GM18508 (cell line): ENCODE data around the gene CAMK2G.
"Not testable (repeated sequence)": the region's sequence is repeated elsewhere in the genome, so short reads cannot be mapped to it uniquely, and the experiment has no call there.

Experiments used
- ATAC-seq: cut with Tn5 transposase; IDR thresholded peaks from one replicate; pipeline ENCODE4 v1.9.1; 2021; ENCODE audit warnings: moderate number of reproducible peaks; ENCODE audit not compliant: insufficient read depth, unreplicated experiment

The CAMK2G gene

DNA sequence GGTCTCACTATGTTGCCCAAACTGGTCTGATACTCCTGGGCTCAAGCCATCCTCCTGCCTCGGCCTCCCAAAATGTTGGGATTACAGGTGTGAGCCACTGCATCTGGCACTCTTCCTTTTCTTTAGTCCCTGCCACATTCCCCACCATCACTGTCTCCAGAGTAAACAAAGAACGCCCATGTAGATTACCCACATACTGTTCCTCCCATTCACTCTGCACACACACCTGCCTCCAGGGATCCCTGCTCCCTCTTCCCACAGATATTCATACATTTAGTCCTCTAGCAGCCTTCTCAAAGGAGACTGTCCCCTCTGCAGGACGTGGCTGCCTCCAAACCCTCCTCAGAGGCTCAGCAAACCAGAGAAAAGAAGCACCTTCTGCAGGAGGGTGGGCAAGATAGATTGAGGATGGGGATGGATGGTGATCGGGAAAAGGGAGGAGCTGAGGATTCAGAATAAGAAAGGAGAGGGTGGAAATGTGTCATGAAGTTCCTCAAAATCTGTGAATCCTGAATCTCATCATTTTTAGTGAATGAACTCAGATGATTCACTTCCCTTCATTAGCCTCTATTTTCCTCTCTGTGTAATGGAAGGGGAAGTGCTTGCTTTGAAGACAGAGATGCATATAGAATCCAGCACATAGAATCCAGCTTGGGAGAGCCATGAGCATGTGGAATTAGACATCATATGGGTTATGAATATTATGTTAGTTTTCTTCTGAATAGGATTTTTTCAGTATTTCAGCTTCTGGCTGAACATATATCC lies 31.1 kb upstream of the CAMK2G start:
- no peak for ATAC-seq

DNA sequence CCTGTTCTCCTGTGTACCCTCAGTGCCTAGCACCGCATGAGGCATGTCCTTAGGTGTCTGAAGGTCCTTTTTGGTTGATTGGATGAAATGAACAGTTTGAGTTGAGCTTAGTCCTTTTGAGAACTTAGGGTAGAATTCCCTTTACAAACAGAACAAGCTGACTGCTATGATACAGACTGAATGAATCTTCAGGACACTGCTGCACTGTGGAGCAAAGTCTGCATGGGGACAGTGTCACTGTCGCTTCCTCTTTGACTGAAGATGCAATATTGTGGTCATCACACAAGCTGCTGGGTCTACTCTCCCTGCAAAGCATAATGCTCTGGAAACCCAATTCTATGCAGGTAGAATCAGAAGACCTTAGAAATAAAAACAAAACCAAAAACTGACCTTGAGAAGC lies 28.0 kb upstream of the CAMK2G start:
- ATAC-seq, result no peak

GRCh38 chr10:73901261-73901660 lies 26.9 kb upstream of the CAMK2G start:
- ATAC-seq, result no peak

- no peak for ATAC-seq
These were observed 25.7 kb upstream of the CAMK2G start for GRCh38 chr10:73900064-73900463.

DNA sequence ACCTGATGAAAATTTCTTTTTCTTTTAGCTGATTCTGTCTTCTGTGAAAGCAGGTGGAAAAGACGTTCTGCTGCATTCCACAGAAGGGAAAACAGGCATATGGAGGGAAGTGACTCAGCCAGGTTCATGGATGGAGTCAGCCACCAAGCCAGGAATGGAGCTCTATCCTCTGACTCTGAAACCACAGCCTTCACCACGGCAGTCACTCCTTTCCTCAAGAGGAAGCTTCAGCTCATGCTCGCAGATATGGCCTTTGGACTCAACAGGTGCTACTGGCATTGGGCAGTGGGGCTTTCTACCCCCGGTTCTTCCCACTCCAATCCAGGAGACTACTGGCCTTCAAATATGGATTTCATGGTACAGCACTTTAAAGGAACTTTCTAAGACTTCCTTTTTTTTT lies 25.1 kb upstream of the CAMK2G start:
- no peak for ATAC-seq

DNA sequence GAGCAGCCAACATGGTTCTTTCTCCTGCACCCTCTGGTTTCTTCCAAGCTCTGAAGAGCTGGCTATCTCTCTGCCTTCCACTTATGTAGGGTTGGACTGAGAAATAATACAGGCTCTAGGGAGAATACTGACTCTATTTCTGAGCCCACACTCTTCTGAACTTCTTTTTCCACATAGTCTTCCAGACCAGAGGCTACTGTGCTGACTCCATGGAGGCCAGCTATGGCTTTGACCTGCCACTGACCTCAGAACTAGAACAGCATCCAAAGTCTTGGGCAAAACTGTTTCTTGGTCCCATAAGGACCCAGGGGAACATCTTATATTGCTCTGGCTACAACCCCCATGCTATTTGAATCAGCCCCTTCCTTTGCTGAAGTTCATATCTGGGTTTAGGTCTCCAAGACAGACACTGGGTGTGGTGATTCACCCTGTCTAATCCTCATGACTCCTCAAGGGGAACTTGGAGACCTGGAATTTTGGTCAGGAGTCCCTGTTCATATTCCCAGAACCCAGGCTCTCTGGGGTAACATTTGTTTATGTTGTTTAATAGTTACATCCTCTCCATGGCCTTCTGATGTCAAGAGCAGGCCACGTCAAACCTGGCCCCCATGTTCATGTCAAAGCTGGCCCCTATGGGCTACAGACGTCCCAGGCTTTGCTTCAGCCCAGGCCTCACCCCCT lies 24.5 kb upstream of the CAMK2G start:
- ATAC-seq, result no peak

GRCh38 chr10:73897693-73898092 lies 23.3 kb upstream of the CAMK2G start:
- no peak for ATAC-seq

GRCh38 chr10:73895381-73895780 lies 21.0 kb upstream of the CAMK2G start:
- not testable (repeated sequence) for ATAC-seq

- ATAC-seq, result no peak
These were observed 20.1 kb upstream of the CAMK2G start for GRCh38 chr10:73894245-73894971.

GRCh38 chr10:73893426-73893825 lies 19.1 kb upstream of the CAMK2G start:
- ATAC-seq, result no peak

- ATAC-seq, result no peak
These were observed 18.1 kb upstream of the CAMK2G start for GRCh38 chr10:73892310-73893030.

GRCh38 chr10:73891540-73891939 lies 17.2 kb upstream of the CAMK2G start:
- no peak for ATAC-seq

GRCh38 chr10:73890830-73891229 lies 16.5 kb upstream of the CAMK2G start:
- ATAC-seq, result not testable (repeated sequence)

DNA sequence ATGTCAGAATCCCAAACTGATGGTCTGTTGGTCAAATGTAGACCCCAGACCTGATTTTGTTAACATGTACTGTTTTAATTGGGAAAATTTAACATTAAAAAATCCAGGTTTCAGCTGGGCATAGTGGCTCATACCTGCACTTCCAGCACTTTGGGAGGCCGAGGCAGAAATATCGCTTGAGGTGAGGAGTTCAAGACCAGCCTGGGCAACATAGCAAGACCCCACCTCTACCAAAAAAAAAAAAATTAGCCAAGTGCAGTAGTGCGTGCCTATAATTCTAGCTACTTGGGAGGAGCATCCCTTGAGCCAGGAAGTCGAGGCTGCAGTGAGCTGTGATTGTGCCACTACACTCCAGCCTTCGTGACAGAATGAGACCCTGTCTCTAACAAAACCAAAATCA lies 15.9 kb upstream of the CAMK2G start:
- no peak for ATAC-seq

DNA sequence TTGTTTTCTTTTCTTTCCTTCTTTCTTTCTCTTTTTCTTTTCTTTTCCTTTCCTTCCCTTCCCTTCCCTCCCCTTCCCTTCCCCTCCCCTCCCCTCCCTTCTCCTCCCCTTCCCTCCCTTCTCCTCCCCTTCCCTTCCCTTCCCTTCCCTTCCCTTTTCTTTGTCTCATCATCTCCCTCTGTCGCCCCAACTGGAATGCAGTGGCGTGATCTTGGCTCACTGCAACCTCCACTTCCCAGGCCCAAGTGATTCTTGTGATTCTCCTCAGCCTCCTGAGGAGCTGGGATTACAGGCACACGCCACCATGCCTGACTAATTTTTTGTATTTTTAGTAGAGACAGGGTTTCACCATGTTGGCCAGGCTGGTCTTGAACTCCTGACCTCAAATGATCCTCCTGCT lies 15.1 kb upstream of the CAMK2G start:
- not testable (repeated sequence) for ATAC-seq

GRCh38 chr10:73889014-73889413 lies 14.7 kb upstream of the CAMK2G start:
- no peak for ATAC-seq

DNA sequence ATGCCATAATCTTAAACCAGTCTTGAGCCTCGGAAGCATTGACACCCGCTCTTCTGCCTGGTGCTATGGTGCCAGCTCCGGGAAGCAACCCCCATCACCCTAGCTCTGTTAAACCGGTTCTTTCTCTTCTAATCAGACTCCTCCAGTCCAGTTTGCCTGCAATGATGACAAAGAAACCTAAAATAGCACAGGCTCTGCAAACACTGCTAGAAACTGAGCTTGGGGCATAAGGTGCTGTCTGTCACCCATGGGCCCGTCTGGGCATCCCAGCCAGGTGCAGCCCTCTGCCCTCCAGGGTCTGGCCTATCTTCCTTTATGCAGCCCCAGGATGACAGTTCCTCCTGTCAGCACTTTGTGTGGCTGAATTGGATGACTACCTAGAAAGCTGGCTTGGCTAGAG lies 14.2 kb upstream of the CAMK2G start:
- no peak for ATAC-seq

GRCh38 chr10:73887294-73888039 lies 13.1 kb upstream of the CAMK2G start:
- no peak for ATAC-seq

GRCh38 chr10:73886661-73887293 lies 12.4 kb upstream of the CAMK2G start:
- no peak for ATAC-seq
